IMR-90 (cell line): ENCODE data around the gene TMEM139. TPM values are rescaled to one million over a fixed set of nuclear protein-coding genes. Genes with fewer than 3 reads are reported as not detected.

Experiments
- ATAC-seq: fragments of 200-7000 bp; cut with Tn5 transposase; 2 replicates; pipeline ENCODE4 v1.9.1; 2020; ENCODE audit warnings: low read depth, mild to moderate bottlenecking, moderate library complexity
- BruUV-seq: library from RNA; stranded (reverse); fragments of 400-500 nt; replicated peaks from 2 replicates; lab custom pipeline; 2021; lab: Mats Ljungman, UMichigan
- CTCF ChIA-PET: fragments of 300-600 bp; formaldehyde crosslinking; extraction: SDS; loops from one replicate; lab custom pipeline; 2021; ENCODE audit warnings: antibody characterized with exemption; lab: Yijun Ruan, JAX
- POLR2A ChIA-PET: fragments of 300-600 bp; sonication (Branson Sonifier 250); formaldehyde crosslinking; loops from one replicate; lab custom pipeline; 2022; ENCODE audit warnings: antibody characterized with exemption; ENCODE audit not compliant: unreplicated experiment; lab: Charles Lee
- DNase-seq: peaks from one replicate; pipeline ENCODE4 v3.0.0; 2013
- H2AFZ ChIP-seq: replicated peaks from 2 replicates; pipeline ENCODE3; 2013; ENCODE audit warnings: low read length, mild to moderate bottlenecking; ENCODE audit not compliant: poor library complexity
- H2AK5ac ChIP-seq: 2 replicates; pipeline ENCODE4 v1.6.1; 2013; ENCODE audit warnings: low read depth, low read length, inconsistent platforms
- H2AK9ac ChIP-seq: replicated peaks from 2 replicates; pipeline ENCODE3; 2013; ENCODE audit warnings: mild to moderate bottlenecking, low read depth, low read length, moderate library complexity; ENCODE audit not compliant: poor library complexity
- H2BK120ac ChIP-seq: 2 replicates; pipeline ENCODE4 v1.6.1; 2013; ENCODE audit warnings: low read depth, low read length, inconsistent platforms
- H2BK15ac ChIP-seq: 3 replicates; pipeline ENCODE4 v1.6.1; 2013; ENCODE audit warnings: low read depth, low read length, inconsistent platforms
- H2BK20ac ChIP-seq: 2 replicates; pipeline ENCODE4 v1.6.1; 2013; ENCODE audit warnings: low read depth, mild to moderate bottlenecking, inconsistent platforms, low read length, moderate library complexity
- H2BK5ac ChIP-seq: 2 replicates; pipeline ENCODE4 v1.6.1; 2013; ENCODE audit warnings: mild to moderate bottlenecking, low read depth, low read length, inconsistent platforms; ENCODE audit not compliant: poor library complexity, severe bottlenecking
- H3K14ac ChIP-seq: replicated peaks from 2 replicates; pipeline ENCODE4 v1.6.1; 2013; ENCODE audit warnings: low read depth, low read length, inconsistent platforms
- H3K18ac ChIP-seq: 2 replicates; pipeline ENCODE4 v1.6.1; 2013; ENCODE audit warnings: low read depth, low read length, control low read depth
- H3K23ac ChIP-seq: 2 replicates; pipeline ENCODE4 v1.6.1; 2013; ENCODE audit warnings: low read depth, low read length, inconsistent platforms
- H3K27ac ChIP-seq: 2 replicates; pipeline ENCODE4 v1.5.1; 2013; ENCODE audit warnings: mild to moderate bottlenecking, control low read depth, low read length; ENCODE audit not compliant: insufficient read depth
- H3K27me3 ChIP-seq: 2 replicates; pipeline ENCODE4 v1.6.1; 2013; ENCODE audit warnings: low read length; ENCODE audit not compliant: control insufficient read depth, insufficient read depth
- H3K36me3 ChIP-seq: 2 replicates; pipeline ENCODE4 v1.6.1; 2013; ENCODE audit warnings: low read length, mixed read lengths; ENCODE audit not compliant: control insufficient read depth, insufficient read depth
- H3K4ac ChIP-seq: 2 replicates; pipeline ENCODE4 v1.6.1; 2013; ENCODE audit warnings: low read depth, low read length, inconsistent platforms
- H3K4me1 ChIP-seq: 2 replicates; pipeline ENCODE4 v1.6.1; 2013; ENCODE audit warnings: low read length, mixed read lengths; ENCODE audit not compliant: control insufficient read depth, insufficient read depth
- H3K4me2 ChIP-seq: 2 replicates; pipeline ENCODE4 v1.6.1; 2013; ENCODE audit warnings: low read depth, mild to moderate bottlenecking, control low read depth, low read length, moderate library complexity
- H3K4me3 ChIP-seq: 2 replicates; pipeline ENCODE4 v1.5.1; 2013; ENCODE audit warnings: low read depth, mild to moderate bottlenecking, control low read depth, low read length, moderate library complexity; ENCODE audit not compliant: insufficient read depth
- H3K56ac ChIP-seq: 2 replicates; pipeline ENCODE4 v1.6.1; 2013; ENCODE audit warnings: low read length, inconsistent platforms; ENCODE audit not compliant: insufficient read depth; ENCODE audit errors: extremely low read depth
- H3K79me1 ChIP-seq, 2 experiments: 2 replicates each; pipeline ENCODE4 v1.6.1; 2013; ENCODE audit warnings: low read length in 2 of 2, inconsistent platforms in 1 of 2, low read depth in 1 of 2
- H3K9ac ChIP-seq: 2 replicates; pipeline ENCODE4 v1.6.1; 2013; ENCODE audit warnings: low read depth, low read length, control low read depth
- H3K9me1 ChIP-seq: 2 replicates; pipeline ENCODE4 v1.6.1; 2013; ENCODE audit warnings: low read length, inconsistent platforms; ENCODE audit not compliant: insufficient read depth
- H3K9me3 ChIP-seq: 2 replicates; pipeline ENCODE4 v1.6.1; 2013; ENCODE audit warnings: low read length; ENCODE audit not compliant: control insufficient read depth, insufficient read depth
- H4K20me1 ChIP-seq: 2 replicates; pipeline ENCODE4 v1.6.1; 2013; ENCODE audit warnings: low read length, inconsistent platforms; ENCODE audit not compliant: insufficient read depth
- H4K5ac ChIP-seq: 2 replicates; pipeline ENCODE4 v1.6.1; 2013; ENCODE audit warnings: mild to moderate bottlenecking, low read depth, low read length, control low read depth
- H4K8ac ChIP-seq, 2 experiments: 2 replicates each; pipeline ENCODE4 v1.6.1; 2013; ENCODE audit warnings: low read depth in 2 of 2, low read length in 2 of 2, control low read depth in 1 of 2, inconsistent platforms in 1 of 2
- H4K91ac ChIP-seq: 2 replicates; pipeline ENCODE4 v1.6.1; 2013; ENCODE audit warnings: low read depth, low read length, inconsistent platforms; ENCODE audit not compliant: insufficient read depth
- CEBPB ChIP-seq: IDR thresholded peaks from 2 replicates; pipeline ENCODE4 v1.6.1; 2012; ENCODE audit warnings: low read depth, low read length, improper control_type of control experiment
- WGBS, 2 experiments: methylation state at CpG; one replicate each; pipeline versions ENCODE4 v1.1.5 to v1.1.7; 2013; ENCODE audit warnings: missing lambda C conversion rate in 2 of 2; ENCODE audit not compliant: insufficient read length in 1 of 2; ENCODE audit errors: extremely low coverage in 2 of 2; 5-methylcytosine and 5-hydroxymethylcytosine counted together
- dilution Hi-C: fragments of 300-500 bp; cut with HindIII; formaldehyde crosslinking; loops from one replicate; pipeline ENCODE4 v1.14.3; 2018; ENCODE audit warnings: low sequenced_read_pairs; ENCODE audit not compliant: unreplicated experiment
- in situ Hi-C: fragments of 300-500 bp; cut with MboI; formaldehyde crosslinking; loops from 3 replicates; pipeline ENCODE4 v1.14.3; 2019; ENCODE audit warnings: low sequenced_read_pairs, inconsistent platforms, mixed read lengths
- intact Hi-C: fragments of 100-400 bp; cut with micrococcal nuclease; formaldehyde crosslinking; loops from 2 replicates; pipeline ENCODE4 v1.10.0; 2022
- polyA plus RNA-seq, 3 experiments: library from polyadenylated mRNA; depleted of rRNA; stranded (reverse); fragments of >200 nt; gene quantifications; 2 replicates each; pipeline ENCODE4 v1.2.3, GENCODE V29; 2012; ENCODE audit warnings: low replicate concordance in 1 of 3
- total RNA-seq: library from RNA; depleted of rRNA; stranded (reverse); fragments of >200 nt; gene quantifications from 2 replicates; pipeline ENCODE4 v1.2.3, GENCODE V29; 2012

TMEM139 gene
- total and polyA plus RNA-seq, 2 of the 4 experiments (the other 2 are of a cell fraction), result 0.07 TPM; not detected in 1

DNA sequence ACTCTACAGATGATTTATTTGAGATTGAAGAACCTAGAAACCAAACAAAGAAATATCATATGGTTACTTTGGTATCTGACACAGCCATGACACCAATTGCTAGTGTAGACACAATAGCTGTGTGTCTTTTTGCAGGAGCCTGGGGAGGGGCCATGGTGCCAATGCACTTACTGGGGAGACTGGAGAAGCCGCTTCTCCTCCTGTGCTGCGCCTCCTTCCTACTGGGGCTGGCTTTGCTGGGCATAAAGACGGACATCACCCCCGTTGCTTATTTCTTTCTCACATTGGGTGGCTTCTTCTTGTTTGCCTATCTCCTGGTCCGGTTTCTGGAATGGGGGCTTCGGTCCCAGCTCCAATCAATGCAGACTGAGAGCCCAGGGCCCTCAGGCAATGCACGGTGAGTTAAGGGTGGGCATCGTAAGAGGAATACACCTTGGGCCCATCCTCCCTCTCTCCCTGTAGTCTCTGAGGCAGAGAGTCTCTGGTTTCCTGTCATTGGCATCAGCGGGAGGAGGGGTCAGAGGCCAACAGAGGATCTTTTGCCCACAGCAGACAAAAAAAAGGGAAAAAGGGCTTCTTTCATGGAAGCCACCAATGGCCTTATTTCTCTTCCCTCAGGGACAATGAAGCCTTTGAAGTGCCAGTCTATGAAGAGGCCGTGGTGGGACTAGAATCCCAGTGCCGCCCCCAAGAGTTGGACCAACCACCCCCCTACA is 1.2 kb downstream of the TMEM139 start:
- Histone ChIP-seq H3K56ac (no peak overlapping the region), H2AK5ac (no peak overlapping the region), H3K14ac (no peak overlapping the region), H3K9me1 (peaks cover 4% of the 10 kb centered on the region; the same call in 1 of the 2 replicates), H4K20me1 (peaks cover 9% of the 10 kb centered on the region; the same call in 1 of the 2 replicates), H3K4me1 (peaks cover 5% of the 10 kb centered on the region; the same call in 1 of the 2 replicates), H2AFZ (no peak overlapping the region), H4K8ac (no peak overlapping the region), H2BK120ac (no peak overlapping the region), H3K4me3 (no peak overlapping the region), H3K27me3 (no peaks in the 10 kb centered on the region), H4K5ac (no peak overlapping the region), H3K4ac (no peak overlapping the region), H3K23ac (no peak overlapping the region), H3K36me3 (peaks cover 2% of the 10 kb centered on the region; the same call in 1 of the 2 replicates), H3K9ac (no peak overlapping the region), H3K79me1 (peaks cover 4 to 18% of the 10 kb centered on the region in 2 experiments; a peak in 2 of 4 replicates), H4K91ac (no peak overlapping the region), H2BK15ac (no peak overlapping the region), H3K4me2 (no peak overlapping the region), H2BK5ac (no peak overlapping the region), H2BK20ac (no peak overlapping the region), H2AK9ac (peak overlapping the region; percentile 7), H3K18ac (no peak overlapping the region), H3K27ac (no peak overlapping the region), H3K9me3 (no peaks in the 10 kb centered on the region)
- ATAC-seq (no peak), DNase-seq (no peak)
- POLR2A ChIA-PET, result no interaction called here
- intact Hi-C loops, result no loop called here
- TF ChIP-seq CEBPB, result no peak
- no CpG with 5 or more reads among the region's 11 CpGs for WGBS, 2 experiments
- no TSS peak for BruUV-seq
- in situ Hi-C loops, result no loop called here
- CTCF ChIA-PET, result interaction anchor here (0.7 kb wide), 1 partner anchor 13 kb away, joined by 3 read pairs; no protein-coding TSS in a partner anchor
- dilution Hi-C loops, result no loop called here
